Stimulated activated CD4-positive, alpha-beta T cell treated with anti-CD3 and anti-CD28 coated beads, Interleukin-12 subunit alpha, Interleukin-12 subunit beta, amount 100 ng/mL, for 48 hours (primary cell): ENCODE measurements around the gene IFNA6.

Experiments
- DNase-seq, 3 donors: peaks; one replicate each; pipeline ENCODE4 v3.0.0-alpha.2; 2020; ENCODE audit warnings: low read depth in 2 of 3, low spot score in 1 of 3

The IFNA6 gene

GRCh38 chr9:21331676-21332402 is 18.8 kb downstream of the IFNA6 start:
- no peak for DNase-seq

GRCh38 chr9:21326526-21327139 is 24.1 kb downstream of the IFNA6 start:
- DNase-seq, result no peak

GRCh38 chr9:21324047-21324446 is 26.6 kb downstream of the IFNA6 start:
- DNase-seq, result no peak

- DNase-seq, result no peak
Measured at GRCh38 chr9:21322911-21323461, 27.7 kb downstream of the IFNA6 start.

GRCh38 chr9:21320465-21320864 is 30.2 kb downstream of the IFNA6 start:
- no peak for DNase-seq

GRCh38 chr9:21317956-21318923 is 32.4 kb downstream of the IFNA6 start:
- DNase-seq, result peak in 1 of 3 donors; percentile 12

- no peak for DNase-seq
Measured at GRCh38 chr9:21316860-21317259, 33.8 kb downstream of the IFNA6 start.

- DNase-seq, result no peak
Measured at GRCh38 chr9:21316032-21316842, 34.5 kb downstream of the IFNA6 start.

- no peak for DNase-seq
Measured at GRCh38 chr9:21314152-21314551, 36.5 kb downstream of the IFNA6 start.

GRCh38 chr9:21311889-21312288 is 38.8 kb downstream of the IFNA6 start:
- no peak for DNase-seq

- no peak for DNase-seq
Measured at GRCh38 chr9:21305213-21305612, 45.5 kb downstream of the IFNA6 start, which contains the start of gene IFNA5. TSS of gene IFNA5 (minus strand) at chr9:21305313. CDS start at chr9:21305256, 57 bp downstream.
